B cell (primary cell): Measurements from ENCODE around the gene EXOSC6. TPM values are rescaled to one million over a fixed set of nuclear protein-coding genes. Genes with fewer than 3 reads are reported as not detected.

ENCODE experiments used
- ATAC-seq: fragments of 200-7000 bp; cut with Tn5 transposase; one replicate; pipeline ENCODE4 v1.10.0; 2021; ENCODE audit warnings: low read depth, mild to moderate bottlenecking, moderate number of reproducible peaks, moderate library complexity
- CTCF ChIA-PET: fragments of 350-600 bp; sonication (Branson Sonifier 250); formaldehyde crosslinking; loops from one replicate; lab custom pipeline; 2021; ENCODE audit warnings: antibody characterized with exemption, inconsistent platforms; lab: Charles Lee
- POLR2A ChIA-PET: fragments of 350-600 bp; sonication (Branson Sonifier 250); formaldehyde crosslinking; loops from one replicate; lab custom pipeline; 2021; ENCODE audit warnings: antibody characterized with exemption; lab: Charles Lee
- DNase-seq: peaks from one replicate; pipeline ENCODE4 v3.0.0; 2013
- H2AFZ ChIP-seq: 2 replicates; pipeline ENCODE4 v1.6.1; 2012; ENCODE audit warnings: mild to moderate bottlenecking, low read depth, low read length; ENCODE audit not compliant: insufficient read depth, poor library complexity, severe bottlenecking
- H3K27ac ChIP-seq, 2 donors: 1 replicate in 1 of 2; 2 replicates in 1 of 2; pipeline ENCODE4 v1.5.1; 2012 to 2013; ENCODE audit warnings: low read length in 2 of 2, mild to moderate bottlenecking in 2 of 2, moderate library complexity in 1 of 2
- H3K27me3 ChIP-seq, 4 experiments: fragments of 200-600 bp in 1 of 4; sonication (generic) in 1 of 4; replicated peaks in 1 of 4; 1 replicate in 2 of 4; 2 replicates in 2 of 4; pipeline versions ENCODE4 v1.6.1 to v1.7.0; 2013 to 2016; ENCODE audit warnings: low read length in 3 of 4, mild to moderate bottlenecking in 2 of 4, mixed read lengths in 1 of 4, moderate library complexity in 1 of 4; ENCODE audit not compliant: insufficient read depth in 4 of 4, control insufficient read depth in 3 of 4; ENCODE audit errors: control extremely low read depth in 1 of 4
- H3K36me3 ChIP-seq, 2 experiments: replicated peaks in 1 of 2; 1 replicate in 1 of 2; 2 replicates in 1 of 2; pipeline versions ENCODE4 v1.6.1 to v1.7.1; 2013; ENCODE audit warnings: low read length in 1 of 2; ENCODE audit not compliant: insufficient read depth in 2 of 2, control insufficient read depth in 1 of 2; ENCODE audit errors: control extremely low read depth in 1 of 2, extremely low read depth in 1 of 2
- H3K4me1 ChIP-seq, 2 donors: fragments of 200-600 bp in 1 of 2; sonication (generic) in 1 of 2; 1 replicate in 1 of 2; 2 replicates in 1 of 2; pipeline versions ENCODE4 v1.5.1 to v1.6.1; 2013 to 2017; ENCODE audit warnings: low read length in 2 of 2; ENCODE audit not compliant: control insufficient read depth in 2 of 2, insufficient read depth in 2 of 2
- H3K4me2 ChIP-seq: replicated peaks from 2 replicates; pipeline ENCODE3; 2012; ENCODE audit warnings: mild to moderate bottlenecking, low read depth, low read length; ENCODE audit not compliant: poor library complexity, severe bottlenecking
- H3K4me3 ChIP-seq, 5 experiments: fragments of 200-600 bp in 1 of 5; sonication (generic) in 1 of 5; 1 replicate in 3 of 5; 2 replicates in 2 of 5; pipeline versions ENCODE4 v1.5.1 to v1.7.0; 2011 to 2016; ENCODE audit warnings: low read length in 4 of 5, mild to moderate bottlenecking in 4 of 5, low read depth in 2 of 5, control low read depth in 1 of 5, moderate library complexity in 1 of 5; ENCODE audit not compliant: insufficient read depth in 1 of 5; ENCODE audit errors: control extremely low read depth in 1 of 5, extremely low read depth in 1 of 5
- H3K79me2 ChIP-seq: fragments of 200-600 bp; sonication (generic); one replicate; pipeline ENCODE4 v1.6.0; 2016; ENCODE audit warnings: low read length; ENCODE audit not compliant: control insufficient read depth, insufficient read depth
- H3K9ac ChIP-seq: fragments of 200-600 bp; sonication (generic); 2 replicates; pipeline ENCODE4 v1.6.1; 2017; ENCODE audit warnings: mild to moderate bottlenecking, low read length, moderate library complexity
- H3K9me3 ChIP-seq, 3 donors: one replicate each; pipeline versions ENCODE4 v1.6.1 to v1.7.1; 2013; ENCODE audit warnings: low read length in 2 of 3; ENCODE audit not compliant: control insufficient read depth in 2 of 3, insufficient read depth in 1 of 3; ENCODE audit errors: control extremely low read depth in 1 of 3
- H4K20me1 ChIP-seq: 2 replicates; pipeline ENCODE4 v1.6.0; 2012; ENCODE audit warnings: mild to moderate bottlenecking, low read length; ENCODE audit not compliant: insufficient read depth, control insufficient read depth, poor library complexity, severe bottlenecking
- H3K27ac Mint-ChIP-seq: one replicate; pipeline ENCODE4 v1.8.0; 2021; ENCODE audit warnings: mixed read lengths
- H3K27me3 Mint-ChIP-seq: one replicate; pipeline ENCODE4 v1.8.0; 2021; ENCODE audit warnings: mixed read lengths
- H3K4me1 Mint-ChIP-seq: one replicate; pipeline ENCODE4 v1.8.0; 2021; ENCODE audit warnings: mixed read lengths
- H3K4me3 Mint-ChIP-seq: one replicate; pipeline ENCODE4 v1.8.0; 2021; ENCODE audit warnings: mixed read lengths
- H3K9me3 Mint-ChIP-seq: one replicate; pipeline ENCODE4 v1.8.0; 2022; ENCODE audit warnings: mixed read lengths; ENCODE audit not compliant: insufficient read depth
- CTCF ChIP-seq: fragments of 200-600 bp; IDR thresholded peaks from one replicate; pipeline ENCODE4 v1.8.0; 2022; ENCODE audit warnings: antibody characterized with exemption, mild to moderate bottlenecking
- EZH2 ChIP-seq: IDR thresholded peaks from 2 replicates; pipeline ENCODE4 v1.6.1; 2012; ENCODE audit warnings: borderline replicate concordance, low read depth, mild to moderate bottlenecking, moderate library complexity, low read length; ENCODE audit not compliant: insufficient read depth, poor library complexity, severe bottlenecking
- WGBS: methylation state at CpG from one replicate; pipeline ENCODE4 v1.1.5; 2013; ENCODE audit warnings: missing lambda C conversion rate; ENCODE audit not compliant: insufficient coverage; 5-methylcytosine and 5-hydroxymethylcytosine counted together
- intact Hi-C: fragments of 100-400 bp; cut with micrococcal nuclease; formaldehyde crosslinking; loops from one replicate; pipeline ENCODE4 v1.10.0; 2022
- polyA plus RNA-seq: library from polyadenylated mRNA; depleted of rRNA; stranded (reverse); fragments of >200 nt; gene quantifications from 2 replicates; pipeline ENCODE4 v1.2.3, GENCODE V29; 2012
- total RNA-seq, 2 donors: library from RNA; stranded (reverse); fragments of 120-200 nt in 1 of 2; gene quantifications; 1 replicate in 1 of 2; 2 replicates in 1 of 2; pipeline versions ENCODE4 v1.2.3 to v1.2.4, GENCODE V29; 2013 to 2022

Gene EXOSC6
- total and polyA plus RNA-seq, 2 donors (not counting 1 experiment from before 2014, with no cell fraction given), result 13.0 to 42.3 TPM

DNA sequence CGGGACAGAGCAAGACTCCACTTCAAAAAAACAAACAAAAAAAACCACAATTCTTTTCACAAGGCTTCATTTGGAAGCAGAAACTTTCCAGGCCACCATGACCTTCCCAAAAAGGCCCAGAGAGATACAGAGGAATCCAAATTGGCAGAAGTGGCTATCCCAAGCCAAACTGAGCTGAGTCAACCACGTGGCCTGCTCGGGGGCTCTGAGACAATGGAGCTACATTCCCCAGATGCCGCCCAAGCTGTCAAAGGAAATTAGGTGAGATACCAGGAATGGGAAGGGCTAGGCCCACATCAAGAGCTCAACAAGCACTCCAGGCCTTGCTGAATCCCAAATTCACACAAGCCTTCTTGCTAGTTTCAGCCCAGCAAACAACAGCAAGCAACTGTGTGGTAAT lies 5.7 kb upstream of the EXOSC6 start:
- no peaks in the 10 kb centered on the region for H3K4me1 ChIP-seq
- H3K27ac ChIP-seq, result no peak overlapping the region
- no peaks in the 10 kb centered on the region for H3K79me2 ChIP-seq
- no peaks in the 10 kb centered on the region for H3K27me3 ChIP-seq
- ATAC-seq (no peak), DNase-seq (no peak)
- no peaks in the 10 kb centered on the region for H3K27me3 Mint-ChIP-seq
- WGBS, result 97% methylated on average over 4 of the region's 4 CpGs
- peaks cover 0 to 4% (median 0%) of the 10 kb centered on the region in 3 donors for H3K9me3 ChIP-seq
- CTCF ChIA-PET, result interaction anchor here (0.6 to 2.8 kb wide), 2 partner anchors 10 to 1059 kb away, joined by 3 to 12 read pairs; no protein-coding TSS in a partner anchor
- no peak overlapping the region for H3K27ac Mint-ChIP-seq
- no peaks in the 10 kb centered on the region for H3K4me1 Mint-ChIP-seq
- no peak overlapping the region for H3K9ac ChIP-seq
- intact Hi-C loops, result no loop called here
- H3K4me2 ChIP-seq, result no peak overlapping the region
- no peak overlapping the region for H2AFZ ChIP-seq
- TF ChIP-seq CTCF (no peak), EZH2 (no peak)
- no peak overlapping the region for H3K4me3 ChIP-seq
- H3K36me3 ChIP-seq, result peaks cover 0 to 68% of the 10 kb centered on the region in 2 experiments
- H4K20me1 ChIP-seq, result no peaks in the 10 kb centered on the region
- POLR2A ChIA-PET, result no interaction called here
- H3K4me3 Mint-ChIP-seq, result no peak overlapping the region
- H3K9me3 Mint-ChIP-seq, result no peaks in the 10 kb centered on the region

DNA sequence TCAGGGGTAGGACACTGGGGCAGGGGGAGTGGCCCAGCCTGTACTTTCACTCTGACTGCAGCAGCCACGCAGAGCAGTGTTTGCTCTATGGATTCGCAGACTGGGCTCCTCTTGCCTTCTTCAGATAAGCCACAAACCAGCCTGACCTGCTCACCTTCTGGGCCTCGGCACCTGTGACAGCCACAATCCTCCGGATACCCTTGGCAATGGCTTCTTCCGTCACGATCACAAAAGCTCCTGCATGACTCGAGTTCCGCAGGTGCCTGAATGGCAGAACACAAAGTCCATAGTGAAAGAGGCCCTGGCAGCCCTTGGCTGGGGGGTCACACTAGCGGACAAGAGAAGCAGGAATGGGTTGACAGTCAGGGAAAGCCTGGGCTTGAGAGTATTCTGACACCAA lies 3.8 kb upstream of the EXOSC6 start:
- Mint-ChIP-seq H3K27me3 (no peaks in the 10 kb centered on the region), H3K4me1 (peaks cover 5% of the 10 kb centered on the region), H3K4me3 (no peak overlapping the region), H3K9me3 (no peaks in the 10 kb centered on the region), H3K27ac (no peak overlapping the region)
- Histone ChIP-seq H3K9ac (no peak overlapping the region), H3K9me3 (peaks cover 0 to 8% (median 0%) of the 10 kb centered on the region in 3 donors), H3K36me3 (peaks cover 0 to 58% of the 10 kb centered on the region in 2 experiments), H3K4me1 (peaks cover 0 to 9% of the 10 kb centered on the region in 2 donors), H3K27ac (no peak overlapping the region), H3K79me2 (no peaks in the 10 kb centered on the region), H4K20me1 (no peaks in the 10 kb centered on the region), H2AFZ (no peak overlapping the region), H3K4me3 (no peak overlapping the region), H3K27me3 (no peaks in the 10 kb centered on the region), H3K4me2 (no peak overlapping the region)
- ChIA-PET POLR2A (no interaction called here), CTCF (interaction anchor here (0.7 to 1.1 kb wide), 2 partner anchors 17 to 216 kb away, joined by 4 read pairs; no protein-coding TSS in a partner anchor)
- TF ChIP-seq CTCF, result no peak
- no peak for TF ChIP-seq EZH2
- DNase-seq (no peak), ATAC-seq (no peak)
- WGBS, result 95% methylated on average over 9 of the region's 9 CpGs
- intact Hi-C loops, result no loop called here
